Measurements from ENCODE around the gene EHMT1.
A peak's percentile ranks its signal among the peaks of the same experiment; 100 is the strongest.
"Not testable (repeated sequence)": the region's sequence is repeated elsewhere in the genome, so short reads cannot be mapped to it uniquely, and the experiment has no call there.

EHMT1 gene

DNA sequence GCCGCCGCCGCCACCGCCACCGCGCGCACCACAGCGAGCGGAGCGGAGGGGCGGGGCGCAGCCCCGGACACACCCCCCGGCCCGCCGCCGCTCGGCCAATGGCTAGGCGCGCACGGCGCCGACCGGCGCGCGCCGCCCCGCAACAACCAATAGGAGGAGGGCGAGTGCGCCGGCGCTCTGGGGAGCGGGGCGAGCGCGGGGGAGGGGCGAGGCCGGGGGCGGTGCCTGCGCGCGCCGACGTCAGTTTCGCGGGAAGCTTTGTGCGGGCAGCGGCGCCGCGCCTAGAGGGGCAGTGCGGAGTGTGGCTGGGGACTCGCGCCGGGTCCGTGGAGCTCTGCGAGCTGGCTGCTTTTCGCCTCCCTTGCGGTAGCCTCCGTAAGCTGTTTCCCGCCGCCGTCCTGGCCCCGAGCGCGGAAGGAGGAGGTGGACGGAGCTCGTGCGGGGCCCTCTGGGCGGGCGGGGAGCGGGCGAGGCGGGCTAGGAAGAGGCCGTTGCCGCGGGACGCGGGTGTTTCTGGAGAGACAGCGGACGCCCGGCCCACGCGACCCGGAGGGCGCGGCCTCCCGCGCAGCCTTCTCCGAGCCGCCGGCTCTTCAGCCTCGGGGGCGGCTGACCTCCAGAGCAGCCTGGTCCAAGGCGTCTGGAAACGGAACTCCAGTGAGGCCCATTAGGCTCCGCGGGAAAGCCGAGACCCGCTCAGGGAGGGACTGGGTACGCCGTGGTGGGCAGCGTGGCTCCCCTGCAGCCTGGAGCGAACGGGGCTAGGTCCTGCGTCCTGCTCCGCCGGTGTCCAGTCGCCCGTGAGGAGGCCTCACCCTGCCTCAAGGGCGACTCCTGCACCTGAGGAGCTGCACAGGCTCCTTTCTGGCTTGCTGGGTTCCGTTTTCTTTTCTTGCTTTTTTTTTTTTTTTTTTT is 28.1 kb upstream of the EHMT1 start, which contains the start of gene ZMYND19:
ZMYND19 (minus strand) TSS at position 44 of the 915 bp plus-strand sequence. CDS start 249 bp downstream, outside the sequence.
- peak; percentile 96 for DNase-seq (ENCODE audit: low spot score)

DNA sequence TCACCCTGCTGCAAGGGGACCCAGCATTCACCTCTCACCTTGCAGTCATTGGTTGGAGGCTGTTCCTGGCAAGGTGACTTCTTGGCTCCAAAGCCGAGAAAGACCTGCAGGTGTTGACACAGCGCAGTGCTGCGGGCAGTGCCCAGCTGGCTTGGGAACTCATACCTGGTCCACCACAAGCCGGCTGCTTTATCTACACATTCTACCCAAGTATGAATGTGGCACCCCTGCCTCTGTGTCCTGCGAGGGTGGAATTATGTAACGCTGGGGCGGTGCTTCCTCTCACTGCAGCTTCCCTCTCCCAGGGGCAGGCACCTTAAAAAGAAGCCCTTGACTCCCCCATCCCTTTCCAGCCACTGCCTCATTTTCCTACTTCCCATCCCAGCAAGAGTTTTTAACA is 26.0 kb upstream of the EHMT1 start:
- DNase-seq (ENCODE audit: low spot score), result no peak

DNA sequence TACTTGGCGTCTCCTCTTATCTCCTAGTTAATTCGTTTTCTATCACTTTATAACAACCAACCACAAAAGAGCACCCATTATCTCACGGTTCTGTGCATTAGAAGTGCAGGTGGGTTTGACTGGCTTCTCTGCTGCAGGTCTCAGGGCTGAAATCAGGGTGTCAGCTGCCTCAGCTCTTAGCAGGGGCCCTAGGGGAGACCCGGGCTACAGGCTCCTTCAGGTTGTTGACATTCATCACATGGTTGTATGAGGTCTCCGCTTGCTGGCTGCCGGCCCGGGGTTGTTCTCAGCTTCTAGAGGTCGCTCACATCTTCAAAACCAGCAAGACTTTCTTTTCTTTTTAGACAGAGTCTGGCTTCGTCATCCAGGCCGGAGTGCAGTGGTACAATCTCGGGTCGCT is 25.6 kb upstream of the EHMT1 start:
- no peak for DNase-seq (ENCODE audit: low spot score)

DNA sequence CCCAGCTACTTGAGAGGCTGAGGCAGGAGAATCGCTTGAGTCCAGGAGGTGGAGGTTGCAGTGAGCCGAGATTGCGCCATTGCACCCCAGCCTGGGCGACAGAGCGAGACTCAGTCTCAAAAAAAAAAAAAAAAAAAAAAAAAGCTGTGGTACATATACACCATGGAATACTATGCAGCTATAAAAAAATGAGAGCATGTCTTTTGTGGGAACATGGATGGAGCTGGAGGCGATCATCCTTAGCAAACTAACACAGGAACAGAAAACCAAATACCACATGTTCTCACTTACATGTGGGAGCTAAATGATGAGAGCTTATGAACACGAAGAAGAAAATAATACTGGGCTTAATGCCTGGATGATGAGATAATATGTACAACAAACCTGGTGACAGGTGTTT is 22.2 kb upstream of the EHMT1 start:
- DNase-seq (ENCODE audit: low spot score), result not testable (repeated sequence)

DNA sequence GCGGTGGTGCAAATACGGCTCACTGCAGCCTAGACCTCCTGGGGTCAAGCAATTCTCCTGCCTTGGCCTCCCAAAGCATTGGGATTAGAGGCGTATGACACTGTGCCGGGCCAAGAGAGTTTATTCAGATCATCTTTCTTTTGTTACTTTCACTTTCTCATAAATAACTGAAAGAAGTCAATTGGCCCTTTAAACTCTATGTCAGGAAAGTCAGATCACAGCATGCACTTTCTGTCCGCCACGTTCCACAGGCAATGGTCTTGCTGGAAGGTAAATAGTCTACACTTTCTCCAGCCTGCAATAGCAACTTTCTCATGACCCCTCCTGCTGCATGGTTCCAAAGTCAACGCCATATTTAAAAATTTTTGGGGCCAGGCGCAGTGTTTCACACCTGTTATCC is 19.9 kb upstream of the EHMT1 start:
- DNase-seq (ENCODE audit: low spot score), result no peak

DNA sequence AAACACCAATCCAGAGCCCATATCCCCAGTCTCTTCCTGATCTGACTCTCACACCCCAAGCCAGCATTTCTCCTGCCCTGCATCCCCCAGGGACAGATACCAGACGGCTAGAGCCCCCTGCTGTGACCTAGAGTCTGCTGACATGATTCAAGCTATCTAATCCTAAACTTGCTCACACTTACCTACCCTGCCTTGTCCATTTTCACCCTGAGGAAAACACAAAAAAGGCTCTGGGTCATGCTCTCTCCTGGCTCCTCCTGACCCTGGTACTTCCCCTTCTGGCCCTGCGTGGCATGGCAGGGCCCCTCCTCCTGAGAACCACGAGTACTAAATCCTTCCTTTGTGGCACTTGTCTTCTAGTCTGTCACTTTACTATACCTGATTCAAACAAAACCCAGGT is 16.1 kb upstream of the EHMT1 start:
- DNase-seq (ENCODE audit: low spot score), result no peak

DNA sequence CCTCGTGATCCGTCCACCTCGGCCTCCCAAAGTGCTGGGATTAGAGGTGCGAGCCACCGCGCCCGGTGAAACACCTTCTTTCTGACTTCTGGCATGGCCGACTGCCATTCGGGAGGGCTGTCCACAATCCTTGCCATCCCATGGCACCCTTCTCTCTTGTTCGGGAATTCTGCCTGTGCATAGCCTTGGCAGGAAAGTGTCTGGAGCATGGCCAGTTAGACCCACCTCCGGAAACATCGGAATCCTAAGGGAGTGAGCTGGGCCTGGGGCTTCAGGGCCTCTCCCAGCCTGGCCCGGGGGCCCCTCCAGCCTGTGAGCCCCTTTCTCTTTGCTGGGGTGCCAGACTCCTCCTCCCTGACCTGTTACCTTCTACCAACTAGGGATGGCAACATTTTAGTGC is 14.9 kb upstream of the EHMT1 start:
- DNase-seq (ENCODE audit: low spot score), result no peak

DNA sequence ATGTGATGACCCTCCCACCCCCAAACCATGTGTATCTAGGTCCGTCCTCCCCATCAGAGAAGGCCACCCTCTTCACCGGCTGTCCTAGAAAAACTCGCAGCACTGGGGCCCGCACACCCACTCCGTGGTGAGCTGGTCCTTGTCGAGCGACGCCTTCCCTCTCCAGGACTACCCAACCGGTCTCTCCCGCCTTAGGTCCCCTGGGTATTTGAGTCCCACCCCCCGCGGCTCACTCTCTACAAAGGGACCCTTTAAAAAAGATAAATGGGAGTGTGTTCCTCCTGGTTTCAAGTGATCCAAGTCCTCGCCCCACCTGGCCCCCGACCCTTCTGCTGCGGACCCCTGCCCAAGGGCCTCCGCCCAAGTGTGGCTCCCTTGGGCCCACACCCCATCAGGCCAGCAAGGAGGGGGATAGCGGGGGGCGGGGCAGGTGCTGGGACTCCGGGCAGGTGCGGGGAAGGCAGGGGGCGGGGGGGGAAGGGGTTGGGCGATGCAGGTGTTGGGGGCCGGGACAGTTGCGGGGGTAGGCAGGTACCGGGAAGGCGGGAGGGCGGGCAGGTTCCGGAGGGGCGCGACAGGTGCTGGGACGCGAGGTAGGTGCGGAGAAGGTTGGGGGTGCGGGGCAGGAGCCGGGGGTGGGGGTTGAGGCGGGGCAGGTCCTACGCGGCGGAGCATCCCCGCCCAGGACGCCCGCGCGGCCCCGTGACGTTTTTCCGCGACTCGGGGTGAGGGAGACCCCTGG is 14.3 kb upstream of the EHMT1 start:
- no peak for DNase-seq (ENCODE audit: low spot score)

DNA sequence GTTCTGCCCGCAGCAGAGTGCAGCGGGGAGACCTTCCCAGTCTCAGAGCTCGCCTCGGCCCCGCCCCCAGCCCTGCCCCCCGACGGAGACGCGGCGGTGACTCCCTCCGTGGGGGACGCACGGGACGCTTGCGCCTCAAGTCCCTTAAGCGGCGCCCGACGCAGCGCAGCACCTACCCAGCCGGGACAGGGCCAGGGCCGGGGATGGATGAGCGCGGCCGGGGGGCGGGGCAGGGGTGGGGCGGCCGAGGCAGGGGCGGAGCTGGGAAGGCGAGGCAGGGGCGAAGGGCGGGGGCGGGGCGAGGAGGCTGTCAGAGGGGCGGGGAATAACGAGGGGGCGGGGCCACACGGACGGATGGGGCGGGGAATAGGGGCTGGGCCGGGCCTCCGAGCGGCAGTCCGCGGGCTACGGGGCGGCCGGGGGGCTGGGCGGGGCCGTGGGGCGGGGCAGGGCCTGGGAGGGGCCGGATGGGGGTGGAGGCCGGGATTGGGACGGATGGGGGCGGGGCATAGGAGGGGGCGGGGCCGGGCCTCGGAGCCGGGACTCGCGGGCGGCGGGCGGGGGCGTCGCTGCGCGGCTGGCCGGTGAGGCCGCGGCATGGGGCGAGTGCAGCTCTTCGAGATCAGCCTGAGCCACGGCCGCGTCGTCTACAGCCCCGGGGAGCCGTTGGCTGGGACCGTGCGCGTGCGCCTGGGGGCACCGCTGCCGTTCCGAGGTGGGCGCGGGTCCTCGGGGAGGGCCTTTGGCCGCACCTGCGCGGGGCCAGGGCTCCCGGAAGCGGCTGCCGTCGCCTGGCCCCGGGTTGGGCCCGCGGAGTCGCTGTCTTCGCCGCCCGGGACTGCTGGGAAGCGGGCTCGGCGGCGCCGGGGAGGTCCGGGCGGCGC is 13.4 kb upstream of the EHMT1 start, which contains the start of gene ARRDC1:
ARRDC1 (plus strand) TSS at position 566 of the 884 bp plus-strand sequence; CDS start at position 598, 32 bp downstream.
- DNase-seq (ENCODE audit: low spot score), result peak; percentile 94

DNA sequence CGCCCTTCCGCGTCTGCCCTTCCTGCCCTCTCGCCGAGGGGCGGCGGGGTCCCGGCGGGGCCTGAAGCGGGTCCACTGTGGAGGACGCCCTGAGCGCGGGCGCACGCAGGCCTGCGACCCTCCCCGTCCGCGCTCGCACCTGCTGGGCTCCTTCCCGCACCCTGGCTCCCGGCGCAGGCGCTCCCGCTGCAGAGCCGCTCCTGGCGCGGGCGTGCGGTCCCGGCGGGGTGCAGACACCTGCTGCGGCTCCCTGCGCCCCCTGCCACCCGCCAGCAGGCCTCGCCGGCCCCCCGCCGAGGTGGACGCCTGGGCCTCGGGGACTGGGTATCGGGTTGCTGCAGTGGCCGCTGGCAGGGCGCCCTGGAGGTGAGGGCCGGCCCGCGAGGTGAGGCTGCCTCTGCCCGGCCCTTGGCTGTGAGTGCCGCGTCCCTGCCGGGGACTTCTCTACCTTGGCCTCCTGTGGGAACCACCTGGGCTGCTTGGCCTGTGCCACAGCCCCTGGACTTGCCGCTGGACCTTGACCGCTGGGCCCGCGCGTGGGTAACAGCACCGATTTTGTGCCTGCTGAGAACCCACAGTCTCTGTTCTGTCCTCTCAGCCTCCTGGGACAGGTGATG is 12.7 kb upstream of the EHMT1 start:
- no peak for DNase-seq (ENCODE audit: low spot score)

DNA sequence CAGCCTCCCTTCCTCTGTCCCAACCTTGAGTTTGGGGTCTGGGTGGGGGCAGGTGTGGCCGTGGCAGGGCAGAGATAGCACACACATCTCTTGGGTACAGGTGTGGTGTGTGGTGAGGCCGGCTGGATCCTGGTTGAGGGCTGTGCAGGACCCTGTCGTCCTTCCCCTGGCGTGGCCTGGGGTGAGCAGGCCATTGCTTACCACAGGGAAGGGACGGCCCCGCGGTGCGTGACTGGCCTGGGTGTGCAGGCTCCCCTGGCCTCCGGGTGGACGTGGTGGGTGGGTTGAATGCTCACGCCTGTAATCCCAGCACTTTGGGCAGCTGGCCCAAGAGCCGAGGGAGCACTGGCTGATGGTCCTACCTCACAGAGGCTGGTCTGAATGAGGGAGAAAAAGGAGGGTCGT is 12.1 kb upstream of the EHMT1 start:
- no peak for DNase-seq (ENCODE audit: low spot score)

DNA sequence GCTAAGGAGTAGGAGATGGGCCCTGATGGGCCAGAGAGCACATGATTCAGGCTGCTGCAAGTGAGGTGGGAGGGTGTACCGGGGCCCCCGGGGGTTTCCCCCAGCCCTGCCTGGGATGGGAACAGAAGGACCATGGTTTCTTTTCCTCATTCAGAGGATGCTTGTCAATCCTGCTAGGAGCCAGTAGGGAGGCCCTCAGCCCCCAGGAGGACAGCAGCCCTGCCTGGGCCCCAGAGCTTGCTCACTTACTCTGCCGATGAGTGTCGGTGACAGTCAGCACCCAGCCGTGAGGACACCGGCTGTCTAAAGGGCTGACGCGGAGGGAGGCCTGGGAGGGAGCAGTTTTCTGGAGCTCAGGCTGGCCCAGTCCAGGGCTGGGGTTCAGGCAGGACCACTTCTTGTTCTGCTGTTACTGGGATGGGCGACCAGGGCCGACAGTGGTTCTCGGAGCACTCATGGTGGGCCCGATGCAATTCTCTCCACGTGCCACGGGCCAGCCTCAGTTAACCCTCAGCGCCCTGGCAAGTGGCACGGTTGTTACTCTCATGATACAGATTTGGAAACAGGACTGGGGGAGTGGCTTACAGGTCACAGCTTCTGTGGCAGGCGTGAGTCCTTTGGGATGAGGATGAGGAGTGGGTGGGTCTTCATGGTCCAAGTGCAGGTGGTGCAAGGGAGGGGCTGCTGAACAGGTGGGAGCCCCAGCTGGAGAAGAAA is 11.5 kb upstream of the EHMT1 start:
- DNase-seq (ENCODE audit: low spot score), result no peak

DNA sequence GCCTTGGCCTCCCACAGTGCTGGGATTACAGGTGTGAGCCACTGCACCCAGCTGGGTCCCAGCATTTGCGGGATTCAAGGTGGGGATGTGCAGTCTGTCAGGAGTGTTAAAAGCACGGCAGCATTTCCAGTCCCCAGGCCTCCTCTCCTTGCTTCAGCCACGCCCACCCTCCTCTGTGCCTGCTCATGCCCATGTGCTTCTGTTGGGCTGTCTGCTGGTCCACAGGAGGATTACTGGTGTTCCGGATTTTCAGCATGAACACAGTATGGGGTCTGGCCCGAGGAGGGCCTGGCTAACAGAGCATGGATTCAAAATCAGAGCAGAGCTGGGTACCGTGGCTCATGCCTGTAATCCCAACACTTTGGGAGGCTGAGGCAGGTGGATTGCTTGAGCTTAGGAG is 7.9 kb upstream of the EHMT1 start:
- DNase-seq (ENCODE audit: low spot score), result no peak

DNA sequence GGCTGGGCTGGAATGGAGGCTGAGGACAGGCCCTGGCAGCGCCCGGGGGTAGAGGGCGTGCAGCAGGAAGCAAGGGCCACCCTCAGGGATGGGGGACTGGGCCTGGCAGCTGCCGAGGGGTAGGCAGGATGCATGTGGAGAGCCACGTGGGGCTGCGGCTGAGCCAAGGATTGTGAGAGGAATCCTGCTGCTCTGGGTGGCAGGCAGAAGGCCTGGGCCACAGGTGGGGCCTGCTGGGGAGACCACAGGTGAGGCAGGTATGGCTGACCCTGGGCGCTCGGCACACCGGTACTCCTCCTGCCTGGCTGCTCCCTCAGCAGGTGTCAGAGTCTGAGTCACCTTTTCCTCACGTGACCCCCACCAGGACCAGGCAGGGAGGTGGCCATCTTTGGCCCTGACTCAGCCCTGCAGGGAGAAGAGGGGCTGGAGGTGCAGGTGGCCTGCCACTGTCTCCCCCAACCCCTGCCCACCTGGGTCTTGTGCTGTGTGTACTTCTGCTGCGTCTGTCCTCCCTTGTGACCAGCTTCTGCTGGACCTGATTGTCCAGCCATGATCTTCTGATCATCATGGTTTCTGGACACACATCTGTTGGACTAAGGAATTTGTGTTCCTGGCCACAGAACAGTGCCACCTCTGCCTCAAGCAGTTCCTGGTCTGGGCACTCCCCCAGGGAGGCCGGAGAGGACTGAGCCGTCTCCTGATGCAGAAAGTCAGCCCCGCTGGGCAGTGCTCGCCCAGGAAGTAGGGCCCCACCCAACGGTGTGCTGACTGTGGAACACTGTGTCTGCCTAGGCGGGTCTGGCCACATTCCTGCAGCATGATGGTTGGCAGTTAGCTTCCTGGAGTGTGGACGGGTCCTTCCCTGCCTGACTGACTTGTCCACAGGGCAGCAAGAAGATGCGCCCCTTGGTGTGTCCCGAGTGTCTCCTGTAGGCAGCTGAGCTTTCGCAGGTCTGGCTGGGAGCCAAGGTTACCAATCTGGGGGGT is 6.9 kb upstream of the EHMT1 start:
- peak; percentile 48 for DNase-seq (ENCODE audit: low spot score)

DNA sequence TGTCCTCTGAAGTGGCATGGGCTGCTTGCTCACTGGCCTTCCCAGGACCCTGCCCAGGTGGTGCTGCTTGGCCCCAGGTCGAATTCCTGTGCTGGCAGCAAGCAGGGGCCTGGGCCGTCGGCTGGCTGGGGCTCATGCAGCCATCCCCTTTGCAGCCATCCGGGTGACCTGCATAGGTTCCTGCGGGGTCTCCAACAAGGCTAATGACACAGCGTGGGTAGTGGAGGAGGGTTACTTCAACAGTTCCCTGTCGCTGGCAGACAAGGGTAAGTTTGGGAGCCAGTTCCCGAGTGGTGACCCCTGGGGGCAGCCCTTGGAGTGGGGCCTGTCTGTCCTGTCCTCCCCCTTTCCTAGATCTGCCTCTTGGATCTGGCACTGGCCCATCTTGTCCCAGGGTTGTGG is 6.1 kb upstream of the EHMT1 start:
- DNase-seq (ENCODE audit: low spot score), result no peak

DNA sequence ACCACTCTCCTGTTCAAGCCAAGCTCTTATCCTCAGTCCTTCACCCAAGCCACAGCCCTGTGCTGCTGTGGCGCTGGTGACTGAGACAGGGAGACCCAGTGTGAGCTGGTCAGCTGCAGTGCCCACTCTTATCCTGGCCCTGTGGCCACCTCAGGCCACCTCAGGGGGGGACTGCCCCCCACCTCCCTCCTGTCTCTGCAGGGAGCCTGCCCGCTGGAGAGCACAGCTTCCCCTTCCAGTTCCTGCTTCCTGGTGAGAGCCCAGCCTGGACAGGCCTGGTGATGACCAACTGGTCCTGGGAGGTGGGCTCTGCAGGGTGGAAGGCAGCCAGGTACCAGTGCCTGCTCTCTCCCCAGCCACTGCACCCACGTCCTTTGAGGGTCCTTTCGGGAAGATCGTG is 5.5 kb upstream of the EHMT1 start:
- DNase-seq (ENCODE audit: low spot score), result no peak

DNA sequence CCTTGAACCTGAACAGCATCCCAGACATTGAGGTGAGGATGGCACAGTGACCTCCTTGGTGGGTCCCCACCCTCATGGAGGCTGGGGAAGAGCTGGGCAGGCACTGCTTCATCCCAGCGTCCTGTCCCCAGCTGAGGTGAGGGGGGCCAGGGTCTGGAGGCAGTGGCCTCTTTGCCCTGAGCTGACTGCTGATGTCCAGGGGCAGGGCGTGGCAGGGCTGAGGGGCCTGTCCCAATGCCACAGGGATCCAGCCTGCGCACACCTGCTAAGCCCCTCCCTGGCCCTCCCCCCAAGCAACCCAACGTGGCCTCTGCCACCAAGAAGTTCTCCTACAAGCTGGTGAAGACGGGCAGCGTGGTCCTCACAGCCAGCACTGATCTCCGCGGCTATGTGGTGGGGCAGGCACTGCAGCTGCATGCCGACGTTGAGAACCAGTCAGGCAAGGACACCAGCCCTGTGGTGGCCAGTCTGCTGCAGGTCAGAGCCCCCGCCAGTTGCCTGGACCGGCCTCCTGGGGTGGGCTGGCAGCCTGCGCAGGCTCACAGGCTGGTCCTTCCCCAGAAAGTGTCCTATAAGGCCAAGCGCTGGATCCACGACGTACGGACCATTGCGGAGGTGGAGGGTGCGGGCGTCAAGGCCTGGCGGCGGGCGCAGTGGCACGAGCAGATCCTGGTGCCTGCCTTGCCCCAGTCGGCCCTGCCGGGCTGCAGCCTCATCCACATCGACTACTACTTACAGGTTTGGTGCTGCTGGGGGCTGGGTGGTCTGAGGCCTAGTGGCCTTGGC is 4.9 kb upstream of the EHMT1 start:
- DNase-seq (ENCODE audit: low spot score), result no peak

DNA sequence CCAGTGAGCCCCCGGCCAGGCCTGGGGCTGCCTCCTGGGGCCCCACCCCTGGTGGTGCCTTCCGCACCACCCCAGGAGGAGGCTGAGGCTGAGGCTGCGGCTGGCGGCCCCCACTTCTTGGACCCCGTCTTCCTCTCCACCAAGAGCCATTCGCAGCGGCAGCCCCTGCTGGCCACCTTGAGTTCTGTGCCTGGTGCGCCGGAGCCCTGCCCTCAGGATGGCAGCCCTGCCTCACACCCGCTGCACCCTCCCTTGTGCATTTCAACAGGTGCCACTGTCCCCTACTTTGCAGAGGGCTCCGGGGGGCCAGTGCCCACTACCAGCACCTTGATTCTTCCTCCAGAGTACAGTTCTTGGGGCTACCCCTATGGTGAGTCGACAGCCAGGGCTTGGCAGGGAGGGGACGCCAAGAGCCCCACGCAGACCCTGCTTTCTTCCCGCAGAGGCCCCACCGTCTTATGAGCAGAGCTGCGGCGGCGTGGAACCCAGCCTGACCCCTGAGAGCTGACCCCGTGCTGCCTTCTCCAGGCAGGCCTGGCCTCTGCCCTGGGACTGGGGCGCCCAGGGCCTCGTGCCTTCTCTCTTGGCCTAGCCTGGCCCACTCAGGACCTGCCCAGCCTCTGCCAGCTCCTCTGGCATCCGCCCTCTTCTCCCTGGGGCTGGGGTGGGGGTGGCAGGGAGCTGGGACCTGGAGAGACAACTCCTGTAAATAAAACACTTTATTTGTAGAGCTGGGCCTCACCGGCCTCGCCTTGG is 4.0 kb upstream of the EHMT1 start:
- no peak for DNase-seq (ENCODE audit: low spot score)
